Gastroesophageal sphincter (tissue), 3 donors: Measurements from ENCODE around the gene MRPL20.

Experiments used
- POLR2A ChIP-seq, 2 donors: fragments of 450-650 bp; IDR thresholded peaks; one replicate each; pipeline ENCODE4 v1.6.1; 2017; ENCODE audit warnings: antibody characterized with exemption in 2 of 2, mild to moderate bottlenecking in 2 of 2, moderate library complexity in 1 of 2
- TF ChIP-seq, protein P1 (sequence below), 4 experiments: fragments of 200-600 bp in 2 of 4; fragments of 450-650 bp in 2 of 4; sonication (generic) in 1 of 4; IDR thresholded peaks; one replicate each; pipeline ENCODE4 v1.5.1; 2017 to 2019; ENCODE audit warnings: antibody characterized with exemption in 4 of 4, mild to moderate bottlenecking in 2 of 4, moderate library complexity in 2 of 4

DNA sequence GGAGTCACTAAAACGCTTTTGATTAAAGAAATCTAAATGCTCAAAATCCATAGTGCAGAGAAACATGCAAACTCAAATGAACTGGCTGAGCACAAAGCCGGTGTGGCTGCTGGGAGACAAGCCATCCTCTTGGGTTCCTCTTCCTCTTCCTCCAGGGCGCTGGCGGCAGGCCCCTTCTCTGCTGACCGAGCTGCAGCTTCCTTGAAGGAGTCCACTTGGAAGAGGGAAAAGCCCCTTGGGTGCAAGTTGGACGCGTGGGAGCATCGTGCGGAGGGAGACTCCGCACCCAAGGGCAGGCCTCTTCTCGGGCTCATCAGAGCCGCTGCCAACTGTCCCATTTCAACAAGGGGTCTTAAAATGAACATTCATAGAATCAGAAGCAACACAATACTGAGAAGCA is 15.9 kb downstream of the MRPL20 start:
- TF ChIP-seq, protein P1, sequence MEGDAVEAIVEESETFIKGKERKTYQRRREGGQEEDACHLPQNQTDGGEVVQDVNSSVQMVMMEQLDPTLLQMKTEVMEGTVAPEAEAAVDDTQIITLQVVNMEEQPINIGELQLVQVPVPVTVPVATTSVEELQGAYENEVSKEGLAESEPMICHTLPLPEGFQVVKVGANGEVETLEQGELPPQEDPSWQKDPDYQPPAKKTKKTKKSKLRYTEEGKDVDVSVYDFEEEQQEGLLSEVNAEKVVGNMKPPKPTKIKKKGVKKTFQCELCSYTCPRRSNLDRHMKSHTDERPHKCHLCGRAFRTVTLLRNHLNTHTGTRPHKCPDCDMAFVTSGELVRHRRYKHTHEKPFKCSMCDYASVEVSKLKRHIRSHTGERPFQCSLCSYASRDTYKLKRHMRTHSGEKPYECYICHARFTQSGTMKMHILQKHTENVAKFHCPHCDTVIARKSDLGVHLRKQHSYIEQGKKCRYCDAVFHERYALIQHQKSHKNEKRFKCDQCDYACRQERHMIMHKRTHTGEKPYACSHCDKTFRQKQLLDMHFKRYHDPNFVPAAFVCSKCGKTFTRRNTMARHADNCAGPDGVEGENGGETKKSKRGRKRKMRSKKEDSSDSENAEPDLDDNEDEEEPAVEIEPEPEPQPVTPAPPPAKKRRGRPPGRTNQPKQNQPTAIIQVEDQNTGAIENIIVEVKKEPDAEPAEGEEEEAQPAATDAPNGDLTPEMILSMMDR (IDR thresholded peaks at IDR 0.05): no peak
- TF ChIP-seq POLR2A (IDR thresholded peaks at IDR 0.05): no peak
